ENCODE results near the gene NPBWR2. TPM values are rescaled to one million over a fixed set of nuclear protein-coding genes. Genes with fewer than 3 reads are reported as not detected.

NPBWR2 gene
- total RNA-seq, 6 experiments from 2014 or later = not detected

- no peaks in the 10 kb centered on the region for H3K36me3 ChIP-seq
- intact Hi-C loops (cut with DNase I) = no loop called here
- no peaks in the 10 kb centered on the region for H3K9me3 ChIP-seq
- DNase-seq = no peak
- H3K4me1 ChIP-seq = peaks cover 0 to 5% (median 0%) of the 10 kb centered on the region in 4 donors
- no peak overlapping the region for H3K4me3 ChIP-seq
- peaks cover 0 to 9% of the 10 kb centered on the region in 2 donors for H3K27me3 ChIP-seq
- TF ChIP-seq CTCF (IDR thresholded peaks at IDR 0.05) (no peak), POLR2A (IDR thresholded peaks at IDR 0.05) (no peak)
- H3K27ac ChIP-seq = no peak overlapping the region
- ATAC-seq = no peak
- WGBS (ENCODE audit: insufficient coverage, low coverage, low lambda C conversion rate, missing lambda C conversion rate) = no CpG with 5 or more reads among the region's 4 CpGs
These were observed 6.8 kb downstream of the NPBWR2 start for GRCh38 chr20:64100566-64100888.

GRCh38 chr20:64099880-64100565, 7.3 kb downstream of the NPBWR2 start:
- no peak for ATAC-seq

GRCh38 chr20:64099086-64099786, 8.1 kb downstream of the NPBWR2 start:
- WGBS (ENCODE audit: insufficient coverage, low coverage, low lambda C conversion rate, missing lambda C conversion rate) = 96% methylated on average over 4 of the region's 21 CpGs
- no peak overlapping the region for H3K4me3 ChIP-seq
- no peak overlapping the region for H3K27ac ChIP-seq
- peaks cover 0 to 9% of the 10 kb centered on the region in 2 donors for H3K27me3 ChIP-seq
- no peak for TF ChIP-seq CTCF (IDR thresholded peaks at IDR 0.05)
- no peak for TF ChIP-seq POLR2A (IDR thresholded peaks at IDR 0.05)
- H3K36me3 ChIP-seq = no peaks in the 10 kb centered on the region
- intact Hi-C loops (cut with DNase I) = no loop called here
- peaks cover 0 to 5% (median 0%) of the 10 kb centered on the region in 4 donors for H3K4me1 ChIP-seq
- DNase-seq = no peak
- no peaks in the 10 kb centered on the region for H3K9me3 ChIP-seq
- no peak for ATAC-seq

More at GRCh38 chr20:64099880-64100565, 7.3 kb downstream of the NPBWR2 start:
- 20% methylated on average over 1 of the region's 14 CpGs for WGBS (ENCODE audit: insufficient coverage, low coverage, low lambda C conversion rate, missing lambda C conversion rate)
- intact Hi-C loops (cut with DNase I) = no loop called here
- H3K36me3 ChIP-seq = no peaks in the 10 kb centered on the region
- peaks cover 0 to 5% (median 0%) of the 10 kb centered on the region in 4 donors for H3K4me1 ChIP-seq
- no peak for TF ChIP-seq CTCF (IDR thresholded peaks at IDR 0.05)
- TF ChIP-seq POLR2A (IDR thresholded peaks at IDR 0.05) = no peak
- H3K9me3 ChIP-seq = no peaks in the 10 kb centered on the region
- H3K27me3 ChIP-seq = peaks cover 0 to 9% of the 10 kb centered on the region in 2 donors
- no peak overlapping the region for H3K27ac ChIP-seq
- H3K4me3 ChIP-seq = no peak overlapping the region
- no peak for DNase-seq

- no peak for DNase-seq
- no peak overlapping the region for H3K4me3 ChIP-seq
- ATAC-seq = no peak
- peaks cover 0 to 5% (median 0%) of the 10 kb centered on the region in 4 donors for H3K4me1 ChIP-seq
- 86% methylated on average over 7 of the region's 28 CpGs for WGBS (ENCODE audit: insufficient coverage, low coverage, low lambda C conversion rate, missing lambda C conversion rate)
- H3K27ac ChIP-seq = no peak overlapping the region
- peaks cover 0 to 9% of the 10 kb centered on the region in 2 donors for H3K27me3 ChIP-seq
- intact Hi-C loops (cut with DNase I) = no loop called here
- H3K9me3 ChIP-seq = no peaks in the 10 kb centered on the region
- TF ChIP-seq POLR2A (IDR thresholded peaks at IDR 0.05) = no peak
- no peak for TF ChIP-seq CTCF (IDR thresholded peaks at IDR 0.05)
- H3K36me3 ChIP-seq = no peaks in the 10 kb centered on the region
These were observed 8.8 kb downstream of the NPBWR2 start for GRCh38 chr20:64098471-64099013.

All from right lobe of liver (tissue), 6 donors.